ENCODE measurements around the gene DOCK4.

GRCh38 chr7:111775206-111775605 lies 431.0 kb downstream of the DOCK4 start:
- TF ChIP-seq, protein P1, sequence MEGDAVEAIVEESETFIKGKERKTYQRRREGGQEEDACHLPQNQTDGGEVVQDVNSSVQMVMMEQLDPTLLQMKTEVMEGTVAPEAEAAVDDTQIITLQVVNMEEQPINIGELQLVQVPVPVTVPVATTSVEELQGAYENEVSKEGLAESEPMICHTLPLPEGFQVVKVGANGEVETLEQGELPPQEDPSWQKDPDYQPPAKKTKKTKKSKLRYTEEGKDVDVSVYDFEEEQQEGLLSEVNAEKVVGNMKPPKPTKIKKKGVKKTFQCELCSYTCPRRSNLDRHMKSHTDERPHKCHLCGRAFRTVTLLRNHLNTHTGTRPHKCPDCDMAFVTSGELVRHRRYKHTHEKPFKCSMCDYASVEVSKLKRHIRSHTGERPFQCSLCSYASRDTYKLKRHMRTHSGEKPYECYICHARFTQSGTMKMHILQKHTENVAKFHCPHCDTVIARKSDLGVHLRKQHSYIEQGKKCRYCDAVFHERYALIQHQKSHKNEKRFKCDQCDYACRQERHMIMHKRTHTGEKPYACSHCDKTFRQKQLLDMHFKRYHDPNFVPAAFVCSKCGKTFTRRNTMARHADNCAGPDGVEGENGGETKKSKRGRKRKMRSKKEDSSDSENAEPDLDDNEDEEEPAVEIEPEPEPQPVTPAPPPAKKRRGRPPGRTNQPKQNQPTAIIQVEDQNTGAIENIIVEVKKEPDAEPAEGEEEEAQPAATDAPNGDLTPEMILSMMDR (IDR thresholded peaks at IDR 0.05), result no peak
- no peak for TF ChIP-seq POLR2A (IDR thresholded peaks at IDR 0.05)
